IPS-20b (cell line): ENCODE measurements around the gene ZNF70.

ENCODE experiments used
- H3K27ac ChIP-seq: one replicate; pipeline ENCODE4 v1.5.1; 2013; ENCODE audit warnings: low read length
- H3K27me3 ChIP-seq: 2 replicates; pipeline ENCODE4 v1.6.1; 2013; ENCODE audit warnings: mild to moderate bottlenecking, low read length, inconsistent platforms; ENCODE audit not compliant: insufficient read depth
- H3K36me3 ChIP-seq: 2 replicates; pipeline ENCODE4 v1.6.1; 2013; ENCODE audit warnings: low read depth, mild to moderate bottlenecking, inconsistent platforms, low read length, moderate library complexity; ENCODE audit not compliant: insufficient read depth
- H3K4me1 ChIP-seq: 2 replicates; pipeline ENCODE4 v1.6.1; 2013; ENCODE audit warnings: mild to moderate bottlenecking, control low read depth, inconsistent platforms, low read length, moderate library complexity; ENCODE audit not compliant: insufficient read depth
- H3K4me3 ChIP-seq: 2 replicates; pipeline ENCODE4 v1.5.1; 2013; ENCODE audit warnings: mild to moderate bottlenecking, low read length, inconsistent platforms
- H3K9ac ChIP-seq: 2 replicates; pipeline ENCODE4 v1.6.1; 2013; ENCODE audit warnings: low read depth, mild to moderate bottlenecking, inconsistent platforms, low read length, moderate library complexity
- H3K9me3 ChIP-seq: 2 replicates; pipeline ENCODE4 v1.6.1; 2013; ENCODE audit warnings: mild to moderate bottlenecking, low read depth, low read length, inconsistent platforms; ENCODE audit not compliant: insufficient read depth

Gene ZNF70

GRCh38 chr22:23777776-23778576 lies 27.1 kb upstream of the ZNF70 start:
- no peak overlapping the region for H3K27ac ChIP-seq
- no peak overlapping the region for H3K9ac ChIP-seq
- H3K27me3 ChIP-seq, result peaks cover 30% of the 10 kb centered on the region
- no peaks in the 10 kb centered on the region for H3K9me3 ChIP-seq
- peaks cover 3% of the 10 kb centered on the region; the same call in 1 of the 2 replicates for H3K4me1 ChIP-seq
- no peak overlapping the region for H3K4me3 ChIP-seq
- no peaks in the 10 kb centered on the region for H3K36me3 ChIP-seq

- H3K9ac ChIP-seq, result no peak overlapping the region
Measured at GRCh38 chr22:23775779-23776375, 25.0 kb upstream of the ZNF70 start.

GRCh38 chr22:23774922-23775436 lies 24.1 kb upstream of the ZNF70 start:
- no peak overlapping the region for H3K9ac ChIP-seq
- no peak overlapping the region for H3K27ac ChIP-seq
- peaks cover 32% of the 10 kb centered on the region for H3K27me3 ChIP-seq
- H3K9me3 ChIP-seq, result no peaks in the 10 kb centered on the region
- no peaks in the 10 kb centered on the region for H3K36me3 ChIP-seq
- peaks cover 6% of the 10 kb centered on the region; the same call in 1 of the 2 replicates for H3K4me1 ChIP-seq
- no peak overlapping the region for H3K4me3 ChIP-seq

More at GRCh38 chr22:23775779-23776375, 25.0 kb upstream of the ZNF70 start:
- peaks cover 32% of the 10 kb centered on the region for H3K27me3 ChIP-seq
- H3K4me1 ChIP-seq, result peaks cover 6% of the 10 kb centered on the region; the same call in 1 of the 2 replicates
- H3K9me3 ChIP-seq, result no peaks in the 10 kb centered on the region
- no peak overlapping the region for H3K27ac ChIP-seq
- no peak overlapping the region for H3K4me3 ChIP-seq
- H3K36me3 ChIP-seq, result no peaks in the 10 kb centered on the region

GRCh38 chr22:23774114-23774921 lies 23.4 kb upstream of the ZNF70 start:
- no peaks in the 10 kb centered on the region for H3K9me3 ChIP-seq
- H3K27ac ChIP-seq, result no peak overlapping the region
- no peak overlapping the region for H3K9ac ChIP-seq
- peaks cover 38% of the 10 kb centered on the region for H3K27me3 ChIP-seq
- no peaks in the 10 kb centered on the region for H3K36me3 ChIP-seq
- H3K4me1 ChIP-seq, result peaks cover 6% of the 10 kb centered on the region; the same call in 1 of the 2 replicates
- H3K4me3 ChIP-seq, result no peak overlapping the region

GRCh38 chr22:23773483-23774113 lies 22.7 kb upstream of the ZNF70 start:
- Histone ChIP-seq H3K36me3 (no peaks in the 10 kb centered on the region), H3K4me1 (peaks cover 6% of the 10 kb centered on the region; the same call in 1 of the 2 replicates), H3K27me3 (peaks cover 45% of the 10 kb centered on the region), H3K27ac (no peak overlapping the region), H3K9ac (peak overlapping the region; percentile 29; the same call in 1 of the 2 replicates), H3K9me3 (no peaks in the 10 kb centered on the region), H3K4me3 (peak overlapping the region; percentile 67)

- no peaks in the 10 kb centered on the region for H3K9me3 ChIP-seq
- H3K9ac ChIP-seq, result peak within 1 kb of the TSS; percentile 56; the same call in 1 of the 2 replicates
- H3K4me3 ChIP-seq, result peak within 1 kb of the TSS; percentile 67
- no peak within 1 kb of the TSS for H3K27ac ChIP-seq
- peaks cover 48% of the 10 kb centered on the region for H3K27me3 ChIP-seq
- H3K4me1 ChIP-seq, result peaks cover 6% of the 10 kb centered on the region; the same call in 1 of the 2 replicates
- no peaks in the 10 kb centered on the region for H3K36me3 ChIP-seq
Measured at GRCh38 chr22:23772649-23773473, 21.9 kb upstream of the ZNF70 start, which contains the start of gene MMP11. MMP11 (plus strand) TSS chr22:23772849; CDS start chr22:23772871, 22 bp downstream.

- no peaks in the 10 kb centered on the region for H3K36me3 ChIP-seq
- peak overlapping the region; percentile 64 for H3K4me3 ChIP-seq
- H3K9ac ChIP-seq, result peak overlapping the region; percentile 56; the same call in 1 of the 2 replicates
- H3K9me3 ChIP-seq, result no peaks in the 10 kb centered on the region
- peaks cover 48% of the 10 kb centered on the region for H3K27me3 ChIP-seq
- no peak overlapping the region for H3K27ac ChIP-seq
- H3K4me1 ChIP-seq, result peaks cover 6% of the 10 kb centered on the region; the same call in 1 of the 2 replicates
Measured at GRCh38 chr22:23772315-23772648, 21.4 kb upstream of the ZNF70 start.

- peaks cover 12% of the 10 kb centered on the region for H3K36me3 ChIP-seq
- H3K9ac ChIP-seq, result no peak overlapping the region
- H3K27ac ChIP-seq, result no peak overlapping the region
- no peaks in the 10 kb centered on the region for H3K9me3 ChIP-seq
- peaks cover 6% of the 10 kb centered on the region; the same call in 1 of the 2 replicates for H3K4me1 ChIP-seq
- H3K27me3 ChIP-seq, result peaks cover 32% of the 10 kb centered on the region
- no peak overlapping the region for H3K4me3 ChIP-seq
Measured at GRCh38 chr22:23769321-23769965, 18.5 kb upstream of the ZNF70 start.

GRCh38 chr22:23767673-23768548 lies 17.0 kb upstream of the ZNF70 start, which contains the start of gene CHCHD10:
CHCHD10 (minus strand) TSS chr22:23767972; CDS start chr22:23767874, 98 bp downstream.
- H3K9ac ChIP-seq, result peak within 1 kb of the TSS; percentile 67; the same call in 1 of the 2 replicates
- H3K27ac ChIP-seq, result no peak within 1 kb of the TSS
- peaks cover 12% of the 10 kb centered on the region; the same call in 1 of the 2 replicates for H3K4me1 ChIP-seq
- peak within 1 kb of the TSS; percentile 73 for H3K4me3 ChIP-seq
- H3K27me3 ChIP-seq, result peaks cover 17% of the 10 kb centered on the region
- no peaks in the 10 kb centered on the region for H3K9me3 ChIP-seq
- peaks cover 12% of the 10 kb centered on the region for H3K36me3 ChIP-seq
